Measurements from ENCODE around the gene AGO1.

- no peak for TF ChIP-seq CTCF (IDR thresholded peaks at IDR 0.05)
- TF ChIP-seq POLR2A (IDR thresholded peaks at IDR 0.05): no peak
These were observed 52.7 kb downstream of the AGO1 start for GRCh38 chr1:35935442-35936388.

All from upper lobe of left lung (tissue), 4 donors.